GM23248 (cell line): Measurements from ENCODE around the gene TIAM2. TPM values are rescaled to one million over a fixed set of nuclear protein-coding genes. Genes with fewer than 3 reads are reported as not detected.
A peak's percentile ranks its signal among the peaks of the same experiment; 100 is the strongest.

Experiments
- DNase-seq: peaks from one replicate; pipeline ENCODE4 v3.0.0-alpha.2; 2015
- H2AFZ ChIP-seq: fragments of 200-600 bp; sonication (generic); 2 replicates; pipeline ENCODE4 v1.6.1; 2016; ENCODE audit warnings: antibody characterized with exemption
- H3F3A ChIP-seq: fragments of 200-600 bp; sonication (generic); 2 replicates; pipeline ENCODE4 v1.6.1; 2016; ENCODE audit warnings: mild to moderate bottlenecking, antibody characterized with exemption, mixed run types; ENCODE audit not compliant: insufficient read depth
- H3K27ac ChIP-seq: fragments of 200-600 bp; sonication (generic); 2 replicates; pipeline ENCODE4 v1.5.1; 2016; ENCODE audit warnings: mild to moderate bottlenecking
- H3K27me3 ChIP-seq: fragments of 200-600 bp; sonication (generic); replicated peaks from 2 replicates; pipeline ENCODE4 v1.6.1; 2016; ENCODE audit warnings: mild to moderate bottlenecking; ENCODE audit not compliant: insufficient read depth
- H3K36me3 ChIP-seq: fragments of 200-600 bp; sonication (generic); 2 replicates; pipeline ENCODE4 v1.6.1; 2016; ENCODE audit warnings: low read depth, mild to moderate bottlenecking
- H3K4me1 ChIP-seq: fragments of 200-600 bp; sonication (generic); 2 replicates; pipeline ENCODE4 v1.6.1; 2016; ENCODE audit warnings: mild to moderate bottlenecking; ENCODE audit not compliant: insufficient read depth
- H3K4me2 ChIP-seq: fragments of 200-600 bp; sonication (generic); one replicate; pipeline ENCODE4 v1.6.1; 2016; ENCODE audit warnings: mild to moderate bottlenecking; ENCODE audit not compliant: unreplicated experiment
- H3K4me3 ChIP-seq: fragments of 200-600 bp; sonication (generic); 2 replicates; pipeline ENCODE4 v1.5.1; 2016; ENCODE audit warnings: mild to moderate bottlenecking
- H3K79me2 ChIP-seq: fragments of 200-600 bp; sonication (generic); 2 replicates; pipeline ENCODE4 v1.6.1; 2016; ENCODE audit warnings: mild to moderate bottlenecking; ENCODE audit not compliant: insufficient read depth
- H3K9ac ChIP-seq: fragments of 200-600 bp; sonication (generic); 2 replicates; pipeline ENCODE4 v1.6.1; 2016; ENCODE audit warnings: mild to moderate bottlenecking
- H3K9me2 ChIP-seq: fragments of 200-600 bp; sonication (generic); 2 replicates; pipeline ENCODE4 v1.6.1; 2016; ENCODE audit warnings: mixed run types, mild to moderate bottlenecking, moderate library complexity; ENCODE audit not compliant: insufficient read depth
- H3K9me3 ChIP-seq: fragments of 200-600 bp; sonication (generic); one replicate; pipeline ENCODE4 v1.6.1; 2017; ENCODE audit warnings: low read depth
- H4K20me1 ChIP-seq: fragments of 200-600 bp; sonication (generic); 2 replicates; pipeline ENCODE4 v1.6.0; 2016; ENCODE audit not compliant: insufficient read depth
- EZH2 ChIP-seq: fragments of 200-600 bp; sonication (generic); IDR thresholded peaks from 2 replicates; pipeline ENCODE4 v1.6.1; 2018; ENCODE audit warnings: antibody characterized with exemption, mild to moderate bottlenecking; ENCODE audit not compliant: insufficient read depth, poor library complexity, severe bottlenecking
- EZH2phosphoT487 ChIP-seq: fragments of 200-600 bp; sonication (generic); IDR thresholded peaks from 2 replicates; pipeline ENCODE4 v1.6.1; 2018; ENCODE audit warnings: antibody characterized with exemption, moderate library complexity, mild to moderate bottlenecking, low read depth; ENCODE audit not compliant: insufficient read depth
- WGBS, 2 experiments: methylation state at CpG; one replicate each; pipeline ENCODE4 v1.1.6; 2015 to 2017; ENCODE audit warnings: low lambda C conversion rate in 2 of 2, low coverage in 1 of 2; ENCODE audit errors: missing lambda C conversion rate in 2 of 2; 5-methylcytosine and 5-hydroxymethylcytosine counted together
- in situ Hi-C: fragments of 300-500 bp; cut with MboI; formaldehyde crosslinking; loops from 2 replicates; pipeline ENCODE4 v1.15.0; 2020
- polyA plus RNA-seq: library from polyadenylated mRNA; unstranded; fragments of >200 nt; fragmentation: Nextera tagmentation; extraction: Ambion mirVana; gene quantifications from 2 replicates; pipeline ENCODE4 v1.2.1, GENCODE V29; 2016
- total RNA-seq: library from RNA; depleted of rRNA; stranded (reverse); fragments of >200 nt; shearing (Covaris generic); gene quantifications from 2 replicates; pipeline ENCODE4 v1.2.3, GENCODE V29; 2014

The TIAM2 gene
- total and polyA plus RNA-seq, 2 experiments from 2014 or later: 2.4 to 2.6 TPM

DNA sequence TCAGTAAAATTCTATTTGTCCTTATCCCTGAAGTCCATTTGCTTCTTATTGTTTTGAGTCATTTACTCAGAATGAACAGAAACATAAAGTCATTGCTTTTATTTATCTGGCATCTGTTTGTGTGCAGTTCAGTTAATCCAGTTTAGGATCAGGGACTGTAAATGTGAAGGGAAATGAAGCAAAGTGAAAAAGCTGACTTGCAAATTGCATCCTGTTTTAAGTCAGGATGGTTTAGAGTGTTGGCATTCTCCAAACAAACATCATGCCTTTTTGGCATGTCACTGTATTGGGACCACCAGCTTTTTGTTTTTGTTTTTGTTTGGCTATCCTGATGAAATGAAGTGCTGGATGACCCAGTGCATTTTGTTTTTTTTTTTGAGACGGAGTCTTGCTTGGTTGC is 168.5 kb downstream of the TIAM2 start:
- WGBS, 2 experiments: 100% methylated on average over 1 of the region's 1 CpG
- H4K20me1 ChIP-seq: no peaks in the 10 kb centered on the region
- H3K36me3 ChIP-seq: no peaks in the 10 kb centered on the region
- no peak overlapping the region for H2AFZ ChIP-seq
- H3K79me2 ChIP-seq: no peaks in the 10 kb centered on the region
- no peaks in the 10 kb centered on the region for H3K9me3 ChIP-seq
- no peaks in the 10 kb centered on the region for H3F3A ChIP-seq
- H3K4me3 ChIP-seq: no peak overlapping the region
- no peak overlapping the region for H3K27ac ChIP-seq
- TF ChIP-seq EZH2phosphoT487: no peak
- no peak for TF ChIP-seq EZH2
- H3K27me3 ChIP-seq: no peaks in the 10 kb centered on the region
- H3K9ac ChIP-seq: no peak overlapping the region
- H3K4me2 ChIP-seq: no peak overlapping the region
- peaks cover 3% of the 10 kb centered on the region for H3K4me1 ChIP-seq
- no peaks in the 10 kb centered on the region for H3K9me2 ChIP-seq
- no peak for DNase-seq
- in situ Hi-C loops: no loop called here

DNA sequence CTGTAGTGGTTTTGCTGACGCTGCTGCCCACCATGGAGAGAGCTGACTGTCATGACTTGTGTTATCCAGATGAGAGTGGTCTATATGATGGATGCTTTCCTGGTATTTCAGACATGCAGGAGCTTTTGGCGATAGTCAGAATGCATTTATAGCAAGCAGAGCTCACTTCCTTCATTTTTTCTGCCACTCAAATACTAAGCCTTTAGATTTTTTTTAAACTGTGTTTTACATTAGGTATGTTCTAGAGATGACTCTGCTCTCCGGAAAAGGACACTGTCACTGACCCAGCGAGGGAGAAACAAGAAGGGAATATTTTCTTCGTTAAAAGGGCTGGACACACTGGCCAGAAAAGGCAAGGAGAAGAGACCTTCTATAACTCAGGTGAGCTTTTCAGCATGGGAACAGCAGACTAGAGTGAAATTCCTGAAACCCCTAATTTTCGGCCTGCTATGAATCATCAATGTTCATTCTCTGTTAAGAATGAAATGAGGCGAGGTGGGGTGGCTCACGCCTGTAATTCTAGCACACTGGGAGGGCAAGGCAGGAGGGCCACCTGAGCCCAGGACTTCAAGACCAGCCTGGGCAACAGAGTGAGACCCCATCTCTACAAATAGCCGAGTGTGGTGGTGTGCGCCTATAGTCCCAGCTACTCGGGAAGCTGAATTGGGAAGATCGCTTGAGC is 170.1 kb downstream of the TIAM2 start:
- Histone ChIP-seq H3K9ac (no peak overlapping the region), H3K4me1 (no peaks in the 10 kb centered on the region), H3K4me3 (no peak overlapping the region), H3F3A (no peaks in the 10 kb centered on the region), H2AFZ (no peak overlapping the region), H3K79me2 (no peaks in the 10 kb centered on the region), H3K9me2 (no peaks in the 10 kb centered on the region), H3K27me3 (no peaks in the 10 kb centered on the region), H3K4me2 (no peak overlapping the region), H3K9me3 (no peaks in the 10 kb centered on the region), H3K36me3 (no peaks in the 10 kb centered on the region), H4K20me1 (no peaks in the 10 kb centered on the region), H3K27ac (no peak overlapping the region)
- TF ChIP-seq EZH2 (no peak), EZH2phosphoT487 (no peak)
- no peak for DNase-seq
- WGBS, 2 experiments: 89 to 92% methylated on average over 12 of the region's 12 CpGs
- in situ Hi-C loops: no loop called here

DNA sequence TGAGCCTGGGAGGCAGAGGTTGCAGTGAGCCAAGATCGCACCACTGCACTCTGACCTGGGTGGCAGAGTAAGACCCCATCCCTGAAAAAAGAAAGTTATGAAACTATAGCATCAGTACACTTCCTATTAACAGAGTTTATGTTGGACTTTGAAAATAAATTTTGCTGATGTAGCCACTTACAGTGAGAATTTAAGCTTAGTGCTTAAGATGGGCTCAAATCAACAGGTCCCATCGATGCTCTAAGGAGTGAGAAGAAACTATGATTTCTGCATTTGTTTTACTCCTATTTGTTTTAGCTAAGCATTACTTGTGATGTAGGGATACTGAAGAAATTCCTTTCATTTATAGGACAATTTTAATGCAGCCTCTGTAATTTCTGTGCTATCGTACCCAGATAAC is 175.4 kb downstream of the TIAM2 start:
- no peaks in the 10 kb centered on the region for H3K9me3 ChIP-seq
- H4K20me1 ChIP-seq: no peaks in the 10 kb centered on the region
- H3K27ac ChIP-seq: peak overlapping the region; percentile 18; the same call in 1 of the 2 replicates
- peak overlapping the region; percentile 51 for H3K4me2 ChIP-seq
- peaks cover 16% of the 10 kb centered on the region for H3F3A ChIP-seq
- H3K27me3 ChIP-seq: no peaks in the 10 kb centered on the region
- DNase-seq: no peak
- H3K9me2 ChIP-seq: no peaks in the 10 kb centered on the region
- WGBS, 2 experiments: 46 to 49% methylated on average over 3 of the region's 3 CpGs
- in situ Hi-C loops: no loop called here
- H2AFZ ChIP-seq: no peak overlapping the region
- no peaks in the 10 kb centered on the region for H3K79me2 ChIP-seq
- H3K4me1 ChIP-seq: peaks cover 19% of the 10 kb centered on the region
- H3K4me3 ChIP-seq: peak overlapping the region; percentile 26; the same call in 1 of the 2 replicates
- H3K36me3 ChIP-seq: no peaks in the 10 kb centered on the region
- H3K9ac ChIP-seq: no peak overlapping the region
- TF ChIP-seq EZH2phosphoT487 (no peak), EZH2 (no peak)

DNA sequence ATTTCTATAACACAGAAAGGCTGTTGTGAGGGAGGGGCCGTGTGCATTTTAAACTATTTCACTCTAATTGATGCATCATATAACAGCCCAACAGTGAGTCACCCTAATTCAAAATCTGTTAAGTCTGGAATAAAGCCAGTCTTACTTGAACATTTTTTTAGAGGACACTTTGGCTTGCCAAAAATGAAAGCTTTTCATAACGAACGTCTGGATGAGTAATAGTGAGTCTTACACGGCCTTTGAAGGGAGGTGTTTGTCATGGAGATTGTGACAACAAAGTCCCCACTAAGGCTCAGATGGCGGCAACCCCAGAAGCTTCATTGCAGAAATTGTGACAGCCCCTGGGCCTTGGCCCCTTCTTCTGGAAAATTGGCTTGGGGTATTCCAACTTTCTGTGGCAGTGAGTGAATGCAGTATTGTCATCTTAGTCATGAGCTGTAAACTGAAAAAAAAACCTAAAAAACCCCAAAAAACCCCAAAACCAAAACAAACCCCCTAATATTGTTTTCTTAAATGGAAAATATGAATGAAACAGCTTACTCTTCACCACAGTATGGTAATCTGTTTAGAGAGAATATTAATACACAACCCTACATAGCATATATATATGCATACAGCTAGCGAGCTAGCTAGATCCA is 176.1 kb downstream of the TIAM2 start:
- in situ Hi-C loops: no loop called here
- no peak overlapping the region for H2AFZ ChIP-seq
- H3K4me2 ChIP-seq: peak overlapping the region; percentile 51
- H3K9me3 ChIP-seq: no peaks in the 10 kb centered on the region
- peak overlapping the region; percentile 56 for H3K27ac ChIP-seq
- H4K20me1 ChIP-seq: no peaks in the 10 kb centered on the region
- peak overlapping the region; percentile 24 for H3K9ac ChIP-seq
- no peaks in the 10 kb centered on the region for H3K79me2 ChIP-seq
- peak overlapping the region; percentile 35 for H3K4me3 ChIP-seq
- no peaks in the 10 kb centered on the region for H3K36me3 ChIP-seq
- 10 to 11% methylated on average over 6 of the region's 6 CpGs for WGBS, 2 experiments
- H3K9me2 ChIP-seq: no peaks in the 10 kb centered on the region
- peaks cover 19% of the 10 kb centered on the region for H3K4me1 ChIP-seq
- peak; percentile 99 for DNase-seq
- H3K27me3 ChIP-seq: no peaks in the 10 kb centered on the region
- peaks cover 16% of the 10 kb centered on the region for H3F3A ChIP-seq
- peak; percentile 88 for TF ChIP-seq EZH2phosphoT487
- no peak for TF ChIP-seq EZH2
